Neural cell (in vitro differentiated cells): Measurements from ENCODE around the gene EIF4G3.

ENCODE experiments used
- CTCF ChIP-seq: fragments of 450-650 bp; IDR thresholded peaks from 2 replicates; pipeline ENCODE4 v1.5.1; 2014; ENCODE audit warnings: antibody characterized with exemption, mild to moderate bottlenecking, moderate library complexity; ENCODE audit not compliant: poor library complexity, severe bottlenecking
- EP300 ChIP-seq: fragments of 450-650 bp; conservative IDR thresholded peaks from 2 replicates; pipeline ENCODE4 v1.6.1; 2014; ENCODE audit warnings: antibody characterized with exemption, mild to moderate bottlenecking, moderate library complexity; ENCODE audit not compliant: poor library complexity, severe bottlenecking

- TF ChIP-seq EP300 (no peak), CTCF (no peak)
Measured at GRCh38 chr1:20884513-20884912, 292.2 kb downstream of the EIF4G3 start.
